GM18519 (cell line): ENCODE measurements around the gene DCAF10.
"Not testable (repeated sequence)": the region's sequence is repeated elsewhere in the genome, so short reads cannot be mapped to it uniquely, and the experiment has no call there.

Source experiments
- ATAC-seq: cut with Tn5 transposase; IDR thresholded peaks from one replicate; pipeline ENCODE4 v1.9.1; 2021; ENCODE audit warnings: mild to moderate bottlenecking, moderate library complexity; ENCODE audit not compliant: unreplicated experiment, low FRiP score

DCAF10 gene

GRCh38 chr9:37788332-37788731, 12.3 kb upstream of the DCAF10 start:
- no peak for ATAC-seq

GRCh38 chr9:37790096-37790495, 10.5 kb upstream of the DCAF10 start:
- no peak for ATAC-seq

GRCh38 chr9:37792122-37792521, 8.5 kb upstream of the DCAF10 start:
- no peak for ATAC-seq

- ATAC-seq, result no peak
These were observed 4.4 kb upstream of the DCAF10 start for GRCh38 chr9:37796232-37796631.

GRCh38 chr9:37798677-37799076, 1.9 kb upstream of the DCAF10 start:
- no peak for ATAC-seq

- ATAC-seq, result peak; percentile 6
These were observed 772 bp downstream of the DCAF10 start for GRCh38 chr9:37801287-37801850.

GRCh38 chr9:37801959-37802711, 1.5 kb downstream of the DCAF10 start:
- no peak for ATAC-seq

GRCh38 chr9:37806271-37806670, 5.7 kb downstream of the DCAF10 start:
- no peak for ATAC-seq

GRCh38 chr9:37809676-37810075, 9.1 kb downstream of the DCAF10 start:
- ATAC-seq, result not testable (repeated sequence)

GRCh38 chr9:37811906-37812476, 11.4 kb downstream of the DCAF10 start:
- ATAC-seq, result no peak

GRCh38 chr9:37812773-37813379, 12.3 kb downstream of the DCAF10 start:
- ATAC-seq, result no peak

- ATAC-seq, result no peak
These were observed 18.3 kb downstream of the DCAF10 start for GRCh38 chr9:37818849-37819248.

GRCh38 chr9:37820142-37820541, 19.5 kb downstream of the DCAF10 start:
- no peak for ATAC-seq

GRCh38 chr9:37825174-37825573, 24.6 kb downstream of the DCAF10 start:
- ATAC-seq, result not testable (repeated sequence)

GRCh38 chr9:37827483-37828165, 27.0 kb downstream of the DCAF10 start:
- ATAC-seq, result no peak

GRCh38 chr9:37835821-37836220, 35.2 kb downstream of the DCAF10 start:
- ATAC-seq, result no peak

- peak; percentile 66 for ATAC-seq
These were observed 35.8 kb downstream of the DCAF10 start for GRCh38 chr9:37836386-37836785.

- no peak for ATAC-seq
These were observed 39.2 kb downstream of the DCAF10 start for GRCh38 chr9:37839496-37840461.

- ATAC-seq, result no peak
These were observed 40.1 kb downstream of the DCAF10 start for GRCh38 chr9:37840560-37841194.
